Measurements from ENCODE around the gene LRCOL1. TPM values are rescaled to one million over a fixed set of nuclear protein-coding genes. Genes with fewer than 3 reads are reported as not detected.

The LRCOL1 gene
- total and polyA plus RNA-seq, 2 experiments from 2014 or later = 1.7 TPM; not detected in 1

GRCh38 chr12:132641811-132642650 lies 31.6 kb upstream of the LRCOL1 start (continued):
- TF ChIP-seq REST (IDR thresholded peaks at IDR 0.05; ENCODE audit: unreplicated experiment) (no peak), EZH2phosphoT487 (IDR thresholded peaks at IDR 0.05; ENCODE audit: unreplicated experiment) (no peak), STAT1 (IDR thresholded peaks at IDR 0.05; ENCODE audit: unreplicated experiment) (no peak), ZNF331 (CRISPR knock-in tag; IDR thresholded peaks at IDR 0.05; ENCODE audit: low read depth) (no peak)

- Mint-ChIP-seq H3K36me3 (ENCODE audit: low read depth) (peaks cover 80% of the 10 kb centered on the region), H3K4me1 (no peaks in the 10 kb centered on the region), H3K9me3 (no peaks in the 10 kb centered on the region), H3K27me3 (ENCODE audit: insufficient read depth, low read depth, poor library complexity) (peaks cover 10% of the 10 kb centered on the region), H3K27ac (no peak overlapping the region), H3K4me3 (no peak overlapping the region)
- Histone ChIP-seq H3K4me2 (no peak overlapping the region), H4K20me1 (replicated peaks; ENCODE audit: insufficient read depth) (peaks cover 14% of the 10 kb centered on the region; the same call in 1 of the 2 replicates), H3K79me2 (replicated peaks; ENCODE audit: insufficient read depth) (no peaks in the 10 kb centered on the region), H3K9me2 (ENCODE audit: insufficient read depth) (no peaks in the 10 kb centered on the region), H2AFZ (no peak overlapping the region), H3K4me3 (no peak overlapping the region), H3K4me1 (ENCODE audit: insufficient read depth) (no peaks in the 10 kb centered on the region), H3K36me3 (ENCODE audit: insufficient read depth) (peaks cover 27% of the 10 kb centered on the region), H3K27me3 (ENCODE audit: insufficient read depth) (no peaks in the 10 kb centered on the region), H3K27ac (ENCODE audit: low read depth) (no peak overlapping the region), H3F3A (replicated peaks; ENCODE audit: low read depth) (peaks cover 11% of the 10 kb centered on the region; the same call in 1 of the 2 replicates)
- ATAC-seq (no peak), DNase-seq (ENCODE audit: low spot score) (no peak)
- TF ChIP-seq EZH2 (IDR thresholded peaks at IDR 0.05; ENCODE audit: low read depth, unreplicated experiment) = no peak
- TF ChIP-seq POLR2AphosphoS5 (IDR thresholded peaks at IDR 0.05; ENCODE audit: low read depth) = no peak
- TF ChIP-seq CTCF (conservative IDR thresholded peaks at IDR 0.05; ENCODE audit: low read depth in 2 of 2) = no peak
- no peak for TF ChIP-seq ZNF331 (CRISPR knock-in tag; IDR thresholded peaks at IDR 0.05; ENCODE audit: low read depth)
- no peak for TF ChIP-seq STAT1 (IDR thresholded peaks at IDR 0.05; ENCODE audit: unreplicated experiment)
- TF ChIP-seq JUNB (IDR thresholded peaks at IDR 0.05; ENCODE audit: unreplicated experiment) = no peak
- no peak for TF ChIP-seq CREB1 (CRISPR knock-in tag; IDR thresholded peaks at IDR 0.05; ENCODE audit: low read depth)
- no peak for TF ChIP-seq EZH2phosphoT487 (IDR thresholded peaks at IDR 0.05; ENCODE audit: unreplicated experiment)
- no peak for TF ChIP-seq ZNF114 (CRISPR knock-in tag; IDR thresholded peaks at IDR 0.05)
These were observed 30.6 kb upstream of the LRCOL1 start for GRCh38 chr12:132640936-132641335.
